SK-N-SH (cell line): ENCODE results near the gene KCNK6. TPM values are rescaled to one million over a fixed set of nuclear protein-coding genes. Genes with fewer than 3 reads are reported as not detected.

Experiments used
- CTCF ChIA-PET: fragments of 300-600, 350-600 bp; formaldehyde crosslinking; extraction: SDS; loops from one replicate; lab custom pipeline; 2021; lab: Yijun Ruan, JAX
- POLR2A ChIA-PET: fragments of 350-600 bp; sonication (Branson Sonifier 250); formaldehyde crosslinking; extraction: SDS; loops from one replicate; lab custom pipeline; 2020; ENCODE audit warnings: antibody characterized with exemption, inconsistent platforms; lab: Yijun Ruan, JAX
- DNase-seq: peaks from one replicate; pipeline ENCODE4 v3.0.0; 2012
- H2AFZ ChIP-seq: fragments of 200-600 bp; sonication (generic); 2 replicates; pipeline ENCODE4 v1.8.1; 2016; ENCODE audit warnings: antibody characterized with exemption, mild to moderate bottlenecking, low read depth
- H3F3A ChIP-seq: fragments of 200-600 bp; sonication (generic); replicated peaks from 2 replicates; pipeline ENCODE3; 2016; ENCODE audit warnings: antibody characterized with exemption, mild to moderate bottlenecking; ENCODE audit not compliant: insufficient read depth
- H3K27ac ChIP-seq, 2 experiments: fragments of 200-500 bp in 1 of 2; fragments of 200-600 bp in 1 of 2; sonication (Bioruptor generic) in 1 of 2; sonication (generic), shearing (Covaris generic) in 1 of 2; 2 replicates each; pipeline versions ENCODE4 v1.5.1 to v1.6.1; 2014 to 2016; ENCODE audit warnings: low read depth in 2 of 2, inconsistent platforms in 1 of 2, low read length in 1 of 2, mild to moderate bottlenecking in 1 of 2, mixed read lengths in 1 of 2
- H3K27me3 ChIP-seq: fragments of 200-600 bp; sonication (generic), shearing (Covaris generic); 2 replicates; pipeline ENCODE4 v1.6.1; 2016; ENCODE audit warnings: mixed run types; ENCODE audit not compliant: insufficient read depth
- H3K36me3 ChIP-seq, 2 experiments: fragments of 200-500 bp in 1 of 2; fragments of 200-600 bp in 1 of 2; sonication (Bioruptor generic) in 1 of 2; sonication (generic) in 1 of 2; replicated peaks in 1 of 2; 2 replicates each; pipeline versions ENCODE3 to v1.5.1; 2014 to 2016; ENCODE audit warnings: low read length in 1 of 2, mild to moderate bottlenecking in 1 of 2; ENCODE audit not compliant: insufficient read depth in 2 of 2, control insufficient read depth in 1 of 2
- H3K4me1 ChIP-seq, 2 experiments: fragments of 200-500 bp in 1 of 2; fragments of 200-600 bp in 1 of 2; sonication (Bioruptor generic) in 1 of 2; sonication (generic), shearing (Covaris generic) in 1 of 2; 2 replicates each; pipeline versions ENCODE4 v1.5.1 to v1.6.1; 2014 to 2016; ENCODE audit warnings: low read depth in 1 of 2, low read length in 1 of 2, mixed run types in 1 of 2; ENCODE audit not compliant: insufficient read depth in 2 of 2, control insufficient read depth in 1 of 2
- H3K4me2 ChIP-seq: fragments of 200-600 bp; sonication (generic), shearing (Covaris generic); 2 replicates; pipeline ENCODE4 v1.6.1; 2017; ENCODE audit warnings: mixed run types
- H3K4me3 ChIP-seq, 2 experiments: fragments of 200-500 bp in 1 of 2; fragments of 200-600 bp in 1 of 2; sonication (Bioruptor generic) in 1 of 2; sonication (generic), shearing (Covaris generic) in 1 of 2; 2 replicates each; pipeline versions ENCODE4 v1.5.1 to v1.8.1; 2014 to 2016; ENCODE audit warnings: low read depth in 2 of 2, inconsistent platforms in 1 of 2, low read length in 1 of 2, mild to moderate bottlenecking in 1 of 2, mixed read lengths in 1 of 2, moderate library complexity in 1 of 2
- H3K79me2 ChIP-seq: fragments of 200-600 bp; sonication (generic); 2 replicates; pipeline ENCODE4 v1.8.1; 2017; ENCODE audit warnings: mild to moderate bottlenecking; ENCODE audit not compliant: insufficient read depth
- H3K9ac ChIP-seq: fragments of 200-600 bp; sonication (generic); 2 replicates; pipeline ENCODE4 v1.6.1; 2017; ENCODE audit warnings: mixed run types
- H3K9me2 ChIP-seq: fragments of 200-600 bp; sonication (generic); 2 replicates; pipeline ENCODE4 v1.6.1; 2017; ENCODE audit warnings: mixed run types
- H3K9me3 ChIP-seq: fragments of 200-600 bp; sonication (generic); 2 replicates; pipeline ENCODE4 v1.6.1; 2017; ENCODE audit warnings: mixed run types, mild to moderate bottlenecking, moderate library complexity
- H4K20me1 ChIP-seq: fragments of 200-600 bp; sonication (generic); 2 replicates; pipeline ENCODE4 v1.6.1; 2017; ENCODE audit warnings: mild to moderate bottlenecking, mixed run types; ENCODE audit not compliant: insufficient read depth
- CTCF ChIP-seq: fragments of 200-600 bp; sonication (generic); IDR thresholded peaks from 2 replicates; pipeline ENCODE4 v1.6.1; 2017; ENCODE audit warnings: antibody characterized with exemption, mild to moderate bottlenecking, moderate library complexity
- ELF1 ChIP-seq: IDR thresholded peaks from 2 replicates; pipeline ENCODE4 v1.4.0; 2012
- EZH2phosphoT487 ChIP-seq: fragments of 200-600 bp; sonication (generic); IDR thresholded peaks from 2 replicates; pipeline ENCODE4 v1.6.1; 2017; ENCODE audit warnings: low read depth, mixed run types, mild to moderate bottlenecking, antibody characterized with exemption, moderate library complexity, borderline replicate concordance
- FOSL2 ChIP-seq: IDR thresholded peaks from 2 replicates; pipeline ENCODE4 v1.4.0; 2012; ENCODE audit warnings: low read depth, mild to moderate bottlenecking, moderate library complexity, borderline replicate concordance
- FOXM1 ChIP-seq: IDR thresholded peaks from 2 replicates; pipeline ENCODE4 v1.4.0; 2012; ENCODE audit warnings: low read depth, mild to moderate bottlenecking
- GATA2 ChIP-seq: sonication (generic); formaldehyde crosslinking; IDR thresholded peaks from 2 replicates; pipeline ENCODE4 v1.5.0; 2020; ENCODE audit warnings: mild to moderate bottlenecking, missing genetic modification reagents
- JUND ChIP-seq: IDR thresholded peaks from 2 replicates; pipeline ENCODE4 v1.4.0; 2012
- MAX ChIP-seq: IDR thresholded peaks from 2 replicates; pipeline ENCODE4 v1.4.0; 2012; ENCODE audit warnings: low read depth
- NFIC ChIP-seq: IDR thresholded peaks from 2 replicates; pipeline ENCODE4 v1.4.0; 2012; ENCODE audit warnings: borderline replicate concordance
- POLR2AphosphoS5 ChIP-seq: IDR thresholded peaks from 2 replicates; pipeline ENCODE4 v1.6.1; 2012; ENCODE audit warnings: low read depth, low read length
- RAD21 ChIP-seq: IDR thresholded peaks from 2 replicates; pipeline ENCODE4 v1.6.1; 2012; ENCODE audit warnings: mild to moderate bottlenecking, low read length
- RCOR1 ChIP-seq: fragments of 150-350 bp; IDR thresholded peaks from 2 replicates; pipeline ENCODE4 v1.6.1; 2017; ENCODE audit warnings: antibody characterized with exemption, low read length
- TAF1 ChIP-seq: IDR thresholded peaks from 2 replicates; pipeline ENCODE4 v1.6.1; 2012; ENCODE audit warnings: low read depth, mild to moderate bottlenecking, low read length, moderate library complexity, borderline replicate concordance
- USF2 ChIP-seq: fragments of 150-350 bp; IDR thresholded peaks from 2 replicates; pipeline ENCODE4 v1.6.1; 2017; ENCODE audit warnings: antibody characterized with exemption, low read length, low read depth, borderline replicate concordance
- YY1 ChIP-seq: IDR thresholded peaks from 2 replicates; pipeline ENCODE4 v1.4.0; 2012; ENCODE audit warnings: low read depth, mild to moderate bottlenecking
- WGBS: methylation state at CpG from one replicate; pipeline ENCODE4 v1.1.6; 2017; ENCODE audit warnings: low lambda C conversion rate; 5-methylcytosine and 5-hydroxymethylcytosine counted together
- polyA plus RNA-seq, 3 experiments: library from polyadenylated mRNA; depleted of rRNA; stranded (reverse); fragments of >200 nt; gene quantifications; 2 replicates each; pipeline ENCODE4 v1.2.3, GENCODE V29; 2012
- TF ChIP-seq, protein P1 (sequence below): IDR thresholded peaks from 2 replicates; pipeline ENCODE4 v1.4.0; 2012; ENCODE audit warnings: low read depth, borderline replicate concordance
- TF ChIP-seq, protein P2 (sequence below): IDR thresholded peaks from 2 replicates; pipeline ENCODE4; 2012

The KCNK6 gene
- polyA plus RNA-seq, 1 of the 3 experiments (the other 2 are of a cell fraction): 0.26 TPM

- TF ChIP-seq TAF1 (no peak), EZH2phosphoT487 (no peak)
- TF ChIP-seq, protein P1, sequence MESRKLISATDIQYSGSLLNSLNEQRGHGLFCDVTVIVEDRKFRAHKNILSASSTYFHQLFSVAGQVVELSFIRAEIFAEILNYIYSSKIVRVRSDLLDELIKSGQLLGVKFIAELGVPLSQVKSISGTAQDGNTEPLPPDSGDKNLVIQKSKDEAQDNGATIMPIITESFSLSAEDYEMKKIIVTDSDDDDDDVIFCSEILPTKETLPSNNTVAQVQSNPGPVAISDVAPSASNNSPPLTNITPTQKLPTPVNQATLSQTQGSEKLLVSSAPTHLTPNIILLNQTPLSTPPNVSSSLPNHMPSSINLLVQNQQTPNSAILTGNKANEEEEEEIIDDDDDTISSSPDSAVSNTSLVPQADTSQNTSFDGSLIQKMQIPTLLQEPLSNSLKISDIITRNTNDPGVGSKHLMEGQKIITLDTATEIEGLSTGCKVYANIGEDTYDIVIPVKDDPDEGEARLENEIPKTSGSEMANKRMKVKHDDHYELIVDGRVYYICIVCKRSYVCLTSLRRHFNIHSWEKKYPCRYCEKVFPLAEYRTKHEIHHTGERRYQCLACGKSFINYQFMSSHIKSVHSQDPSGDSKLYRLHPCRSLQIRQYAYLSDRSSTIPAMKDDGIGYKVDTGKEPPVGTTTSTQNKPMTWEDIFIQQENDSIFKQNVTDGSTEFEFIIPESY: no peak
- Histone ChIP-seq H3K4me3 (no peak within 1 kb of the TSS), H3F3A (peaks cover 22% of the 10 kb centered on the region), H4K20me1 (no peaks in the 10 kb centered on the region), H3K27me3 (no peaks in the 10 kb centered on the region), H3K9me2 (no peaks in the 10 kb centered on the region), H2AFZ (no peak within 1 kb of the TSS), H3K9me3 (no peaks in the 10 kb centered on the region), H3K4me2 (no peak within 1 kb of the TSS), H3K9ac (no peak within 1 kb of the TSS), H3K36me3 (peaks cover 0 to 6% of the 10 kb centered on the region in 2 experiments), H3K4me1 (no peaks in the 10 kb centered on the region; a peak in 1 of 4 replicates), H3K79me2 (no peaks in the 10 kb centered on the region), H3K27ac (no peak within 1 kb of the TSS)
- DNase-seq: no peak
- CTCF ChIA-PET: interaction anchor here (1.0 to 1.1 kb wide), 2 partner anchors 59 to 401 kb away, joined by 4 to 5 read pairs; no protein-coding TSS in a partner anchor
- POLR2A ChIA-PET: no interaction called here
- 68% methylated on average over 19 of the region's 28 CpGs for WGBS
These were observed 15.9 kb upstream of the KCNK6 start, which contains the start of gene C19orf33 for GRCh38 chr19:38303517-38304351. TSS of gene C19orf33 (plus strand) at chr19:38304251. CDS start at chr19:38304262, 11 bp downstream.

DNA sequence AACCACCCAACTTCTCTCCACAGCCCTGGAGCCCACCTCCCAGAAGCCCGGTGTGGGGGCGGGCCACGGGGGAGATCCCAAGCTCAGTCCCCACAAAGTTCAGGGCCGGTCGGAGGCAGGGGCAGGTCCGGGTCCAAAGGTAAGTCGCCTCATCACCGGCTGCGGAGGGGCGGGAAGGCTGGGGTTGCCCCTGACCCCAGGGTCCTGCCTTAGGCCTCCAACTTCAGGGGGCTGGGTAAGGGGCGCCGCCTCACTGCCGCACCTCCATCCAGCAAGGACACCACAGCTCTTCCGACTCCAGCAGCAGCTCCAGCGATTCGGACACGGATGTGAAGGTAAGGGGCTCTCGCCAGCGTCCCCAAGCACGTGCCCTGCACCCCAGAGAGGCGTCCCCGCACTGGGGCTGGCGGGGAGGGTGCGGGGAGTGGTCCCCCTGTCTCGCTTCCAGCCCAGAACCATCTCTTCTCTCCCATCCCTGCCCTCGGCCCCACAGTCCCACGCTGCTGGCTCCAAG is 15.2 kb upstream of the KCNK6 start:
- no peak overlapping the region for H3K4me2 ChIP-seq
- DNase-seq: no peak
- H3K27ac ChIP-seq: no peak overlapping the region
- H3K79me2 ChIP-seq: no peaks in the 10 kb centered on the region
- H3K4me3 ChIP-seq: no peak overlapping the region
- peaks cover 18% of the 10 kb centered on the region for H3F3A ChIP-seq
- CTCF ChIA-PET: interaction anchor here (0.6 to 1.1 kb wide), 3 partner anchors 18 to 402 kb away, joined by 3 to 5 read pairs (median 4); no protein-coding TSS in a partner anchor
- POLR2A ChIA-PET: no interaction called here
- H3K4me1 ChIP-seq: no peaks in the 10 kb centered on the region; a peak in 1 of 4 replicates
- H2AFZ ChIP-seq: no peak overlapping the region
- no peak overlapping the region for H3K9ac ChIP-seq
- no peaks in the 10 kb centered on the region for H3K9me3 ChIP-seq
- H4K20me1 ChIP-seq: no peaks in the 10 kb centered on the region
- no peaks in the 10 kb centered on the region for H3K9me2 ChIP-seq
- WGBS: 74% methylated on average over 12 of the region's 27 CpGs
- no peaks in the 10 kb centered on the region for H3K27me3 ChIP-seq
- H3K36me3 ChIP-seq: peaks cover 0 to 6% of the 10 kb centered on the region in 2 experiments
- TF ChIP-seq GATA2: no peak
- no peak for TF ChIP-seq NFIC
- no peak for TF ChIP-seq FOSL2
- no peak for TF ChIP-seq USF2
- TF ChIP-seq EZH2phosphoT487: no peak
- TF ChIP-seq FOXM1: no peak
- no peak for TF ChIP-seq RCOR1
- no peak for TF ChIP-seq MAX
- TF ChIP-seq, protein P1: no peak
- TF ChIP-seq, protein P2, sequence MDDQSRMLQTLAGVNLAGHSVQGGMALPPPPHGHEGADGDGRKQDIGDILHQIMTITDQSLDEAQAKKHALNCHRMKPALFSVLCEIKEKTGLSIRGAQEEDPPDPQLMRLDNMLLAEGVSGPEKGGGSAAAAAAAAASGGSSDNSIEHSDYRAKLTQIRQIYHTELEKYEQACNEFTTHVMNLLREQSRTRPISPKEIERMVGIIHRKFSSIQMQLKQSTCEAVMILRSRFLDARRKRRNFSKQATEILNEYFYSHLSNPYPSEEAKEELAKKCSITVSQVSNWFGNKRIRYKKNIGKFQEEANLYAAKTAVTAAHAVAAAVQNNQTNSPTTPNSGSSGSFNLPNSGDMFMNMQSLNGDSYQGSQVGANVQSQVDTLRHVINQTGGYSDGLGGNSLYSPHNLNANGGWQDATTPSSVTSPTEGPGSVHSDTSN: no peak
- no peak for TF ChIP-seq ELF1
- no peak for TF ChIP-seq CTCF
- no peak for TF ChIP-seq YY1
- no peak for TF ChIP-seq POLR2AphosphoS5
- TF ChIP-seq RAD21: no peak
- TF ChIP-seq JUND: no peak
